GM12864 (cell line): ENCODE data around the gene CENPN.

ENCODE experiments used
- DNase-seq: peaks from one replicate; pipeline ENCODE4 v3.0.0-alpha.2; 2011; ENCODE audit warnings: low read depth
- H3K4me3 ChIP-seq: 2 replicates; pipeline ENCODE4 v1.5.1; 2011; ENCODE audit warnings: mild to moderate bottlenecking, low read depth, low read length, control low read depth
- CTCF ChIP-seq: IDR thresholded peaks from 2 replicates; pipeline ENCODE4 v1.5.1; 2011; ENCODE audit warnings: low read depth, mild to moderate bottlenecking, moderate library complexity, low read length, control low read depth, inconsistent platforms; ENCODE audit errors: missing control alignments

Gene CENPN

GRCh38 chr16:81006813-81007695, at the start of gene CENPN, which contains the start of gene CMC2:
CENPN (plus strand) TSS chr16:81007214; CDS start chr16:81011940, 4,726 bp downstream.
CMC2 (minus strand) TSS chr16:81006885; CDS start chr16:80997394, 9,491 bp downstream.
- DNase-seq: peak; percentile 95
- TF ChIP-seq CTCF: peak; percentile 5
- peak within 1 kb of the TSS; percentile 88 for H3K4me3 ChIP-seq

- TF ChIP-seq CTCF: no peak
Measured at GRCh38 chr16:80958284-80958683, 48.7 kb upstream of the CENPN start.

GRCh38 chr16:80962879-80963278, 44.1 kb upstream of the CENPN start:
- no peak overlapping the region for H3K4me3 ChIP-seq
- no peak for TF ChIP-seq CTCF
- no peak for DNase-seq

More at GRCh38 chr16:80958284-80958683, 48.7 kb upstream of the CENPN start:
- no peak overlapping the region for H3K4me3 ChIP-seq
- no peak for DNase-seq

- H3K4me3 ChIP-seq: no peak overlapping the region
- TF ChIP-seq CTCF: no peak
- DNase-seq: no peak
Measured at GRCh38 chr16:80964351-80964750, 42.7 kb upstream of the CENPN start.

GRCh38 chr16:80966617-80967016, 40.4 kb upstream of the CENPN start:
- no peak for DNase-seq
- H3K4me3 ChIP-seq: no peak overlapping the region
- no peak for TF ChIP-seq CTCF

- H3K4me3 ChIP-seq: no peak overlapping the region
- no peak for DNase-seq
- TF ChIP-seq CTCF: no peak
Measured at GRCh38 chr16:80968386-80969113, 38.5 kb upstream of the CENPN start.
